Tibial nerve (tissue), 4 donors: ENCODE results near the gene ARPC2. TPM values are rescaled to one million over a fixed set of nuclear protein-coding genes. Genes with fewer than 3 reads are reported as not detected.

Experiments
- DNase-seq, 2 donors: peaks; one replicate each; pipeline ENCODE4 v3.0.0-alpha.2; 2019; ENCODE audit warnings: low spot score in 2 of 2
- H3K27ac ChIP-seq, 4 donors: fragments of 200-600 bp; sonication (generic) in 3 of 4; one replicate each; pipeline ENCODE4 v1.5.1; 2017 to 2019; ENCODE audit warnings: mild to moderate bottlenecking in 1 of 4
- H3K27me3 ChIP-seq, 2 donors: fragments of 200-600 bp; sonication (generic) in 1 of 2; one replicate each; pipeline versions ENCODE4 v1.5.1 to v1.6.0; 2017 to 2019
- H3K36me3 ChIP-seq, 3 donors: fragments of 200-600 bp; sonication (generic); one replicate each; pipeline ENCODE4 v1.5.1; 2018 to 2019
- H3K4me1 ChIP-seq, 4 donors: fragments of 200-600 bp; sonication (generic) in 3 of 4; one replicate each; pipeline ENCODE4 v1.5.1; 2017 to 2019
- H3K4me3 ChIP-seq, 4 donors: fragments of 200-600 bp; sonication (generic) in 3 of 4; one replicate each; pipeline ENCODE4 v1.5.1; 2017 to 2019; ENCODE audit warnings: mild to moderate bottlenecking in 1 of 4, moderate library complexity in 1 of 4
- H3K9me3 ChIP-seq, 4 donors: fragments of 200-600 bp; sonication (generic) in 3 of 4; one replicate each; pipeline ENCODE4 v1.5.1; 2017 to 2019
- CTCF ChIP-seq, 5 experiments: fragments of 200-600 bp in 3 of 5; fragments of 450-650 bp in 2 of 5; sonication (generic) in 3 of 5; IDR thresholded peaks; one replicate each; pipeline ENCODE4 v1.5.1; 2016 to 2019; ENCODE audit warnings: antibody characterized with exemption in 5 of 5, mild to moderate bottlenecking in 3 of 5, moderate library complexity in 2 of 5
- EP300 ChIP-seq, 2 donors: sonication (generic); formaldehyde crosslinking; IDR thresholded peaks; one replicate each; pipeline ENCODE4 v1.6.1; 2017; ENCODE audit warnings: antibody characterized with exemption in 2 of 2, mild to moderate bottlenecking in 1 of 2
- POLR2A ChIP-seq, 2 donors: fragments of 450-650 bp; IDR thresholded peaks; one replicate each; pipeline ENCODE4 v1.6.1; 2017; ENCODE audit warnings: antibody characterized with exemption in 2 of 2, mild to moderate bottlenecking in 2 of 2, moderate library complexity in 2 of 2
- WGBS, 2 donors: methylation state at CpG; one replicate each; pipeline ENCODE4 v1.1.5; 2018; 5-methylcytosine and 5-hydroxymethylcytosine counted together
- total RNA-seq, 4 donors: library from RNA; depleted of rRNA; stranded (reverse); fragments of >200 nt; gene quantifications; one replicate each; pipeline ENCODE4 v1.1.0, GENCODE V29; 2016

ARPC2 gene
- total RNA-seq, 4 donors from 2014 or later, result 193 to 248 (median 222) TPM

- TF ChIP-seq CTCF (IDR thresholded peaks at IDR 0.05) (no peak), EP300 (IDR thresholded peaks at IDR 0.05) (no peak)
- H3K27ac ChIP-seq, result no peak overlapping the region
- WGBS, 2 donors, result 91 to 92% methylated on average over 4 of the region's 4 CpGs
- peaks cover 0 to 4% (median 2%) of the 10 kb centered on the region in 4 donors for H3K4me1 ChIP-seq
- no peaks in the 10 kb centered on the region for H3K9me3 ChIP-seq
- H3K4me3 ChIP-seq, result no peak overlapping the region
- no peak for DNase-seq
- H3K27me3 ChIP-seq, result no peaks in the 10 kb centered on the region
- H3K36me3 ChIP-seq, result peaks cover 4 to 94% (median 32%) of the 10 kb centered on the region in 3 donors
Measured at GRCh38 chr2:218236829-218237228, 19.8 kb downstream of the ARPC2 start.

- no peak overlapping the region for H3K4me3 ChIP-seq
- H3K36me3 ChIP-seq, result peaks cover 4 to 93% (median 31%) of the 10 kb centered on the region in 3 donors
- H3K27ac ChIP-seq, result no peak overlapping the region
- no peak for DNase-seq
- 84 to 93% methylated on average over 1 of the region's 1 CpG for WGBS, 2 donors
- no peaks in the 10 kb centered on the region for H3K27me3 ChIP-seq
- H3K9me3 ChIP-seq, result no peaks in the 10 kb centered on the region
- peaks cover 0 to 4% (median 2%) of the 10 kb centered on the region in 4 donors for H3K4me1 ChIP-seq
- TF ChIP-seq POLR2A (IDR thresholded peaks at IDR 0.05) (no peak), EP300 (IDR thresholded peaks at IDR 0.05) (no peak), CTCF (IDR thresholded peaks at IDR 0.05) (no peak)
Measured at GRCh38 chr2:218238887-218239286, 21.9 kb downstream of the ARPC2 start.

GRCh38 chr2:218244204-218244603, 27.2 kb downstream of the ARPC2 start:
- WGBS, 2 donors, result 85 to 89% methylated on average over 1 of the region's 1 CpG
- Histone ChIP-seq H3K4me3 (no peak overlapping the region), H3K27ac (no peak overlapping the region), H3K4me1 (no peaks in the 10 kb centered on the region), H3K9me3 (no peaks in the 10 kb centered on the region), H3K27me3 (no peaks in the 10 kb centered on the region), H3K36me3 (peaks cover 10 to 99% (median 50%) of the 10 kb centered on the region in 3 donors)
- TF ChIP-seq POLR2A (IDR thresholded peaks at IDR 0.05), result no peak
- TF ChIP-seq CTCF (IDR thresholded peaks at IDR 0.05), result no peak
- no peak for TF ChIP-seq EP300 (IDR thresholded peaks at IDR 0.05)
- no peak for DNase-seq

- TF ChIP-seq POLR2A (IDR thresholded peaks at IDR 0.05) (no peak), CTCF (IDR thresholded peaks at IDR 0.05) (no peak), EP300 (IDR thresholded peaks at IDR 0.05) (no peak)
- no peak overlapping the region for H3K4me3 ChIP-seq
- H3K4me1 ChIP-seq, result no peaks in the 10 kb centered on the region
- no peaks in the 10 kb centered on the region for H3K9me3 ChIP-seq
- 88 to 93% methylated on average over 2 of the region's 2 CpGs for WGBS, 2 donors
- H3K27me3 ChIP-seq, result no peaks in the 10 kb centered on the region
- H3K36me3 ChIP-seq, result peaks cover 10 to 99% (median 52%) of the 10 kb centered on the region in 3 donors
- no peak overlapping the region for H3K27ac ChIP-seq
- DNase-seq, result no peak
Measured at GRCh38 chr2:218244665-218245064, 27.7 kb downstream of the ARPC2 start.

- no peaks in the 10 kb centered on the region for H3K4me1 ChIP-seq
- no peak for DNase-seq
- 80 to 82% methylated on average over 5 of the region's 5 CpGs for WGBS, 2 donors
- no peak overlapping the region for H3K27ac ChIP-seq
- no peaks in the 10 kb centered on the region for H3K27me3 ChIP-seq
- no peak overlapping the region for H3K4me3 ChIP-seq
- no peak for TF ChIP-seq EP300 (IDR thresholded peaks at IDR 0.05)
- TF ChIP-seq POLR2A (IDR thresholded peaks at IDR 0.05), result no peak
- H3K36me3 ChIP-seq, result peaks cover 12 to 99% (median 57%) of the 10 kb centered on the region in 3 donors
- H3K9me3 ChIP-seq, result no peaks in the 10 kb centered on the region
Measured at GRCh38 chr2:218245214-218245613, 28.2 kb downstream of the ARPC2 start.

- H3K36me3 ChIP-seq, result peaks cover 8 to 100% (median 74%) of the 10 kb centered on the region in 3 donors
Measured at GRCh38 chr2:218249691-218250090, 32.7 kb downstream of the ARPC2 start.

More at GRCh38 chr2:218249691-218250090, 32.7 kb downstream of the ARPC2 start:
- Histone ChIP-seq H3K27ac (no peak overlapping the region), H3K4me1 (peaks cover 0 to 7% (median 0%) of the 10 kb centered on the region in 4 donors), H3K9me3 (no peaks in the 10 kb centered on the region), H3K27me3 (no peaks in the 10 kb centered on the region), H3K4me3 (no peak overlapping the region)
- 89 to 91% methylated on average over 13 of the region's 13 CpGs for WGBS, 2 donors
- TF ChIP-seq EP300 (IDR thresholded peaks at IDR 0.05) (no peak), POLR2A (IDR thresholded peaks at IDR 0.05) (no peak), CTCF (IDR thresholded peaks at IDR 0.05) (no peak)
- no peak for DNase-seq
